Esophagus muscularis mucosa (tissue), 3 donors: ENCODE results near the gene CASP3.
"Not testable (repeated sequence)": the region's sequence is repeated elsewhere in the genome, so short reads cannot be mapped to it uniquely, and the experiment has no call there.

Experiments
- POLR2A ChIP-seq: fragments of 450-650 bp; IDR thresholded peaks from one replicate; pipeline ENCODE4 v1.6.1; 2017; ENCODE audit warnings: antibody characterized with exemption, moderate library complexity, mild to moderate bottlenecking, low read depth
- POLR2AphosphoS5 ChIP-seq, 2 donors: sonication (generic); formaldehyde crosslinking; IDR thresholded peaks; one replicate each; pipeline ENCODE4 v1.6.1; 2017; ENCODE audit warnings: antibody characterized with exemption in 2 of 2
- TF ChIP-seq, protein P1 (sequence below), 3 experiments: fragments of 200-600 bp in 2 of 3; fragments of 450-650 bp in 1 of 3; sonication (generic) in 2 of 3; IDR thresholded peaks; one replicate each; pipeline ENCODE4 v1.5.1; 2017 to 2019; ENCODE audit warnings: antibody characterized with exemption in 3 of 3, mild to moderate bottlenecking in 2 of 3, moderate library complexity in 1 of 3

DNA sequence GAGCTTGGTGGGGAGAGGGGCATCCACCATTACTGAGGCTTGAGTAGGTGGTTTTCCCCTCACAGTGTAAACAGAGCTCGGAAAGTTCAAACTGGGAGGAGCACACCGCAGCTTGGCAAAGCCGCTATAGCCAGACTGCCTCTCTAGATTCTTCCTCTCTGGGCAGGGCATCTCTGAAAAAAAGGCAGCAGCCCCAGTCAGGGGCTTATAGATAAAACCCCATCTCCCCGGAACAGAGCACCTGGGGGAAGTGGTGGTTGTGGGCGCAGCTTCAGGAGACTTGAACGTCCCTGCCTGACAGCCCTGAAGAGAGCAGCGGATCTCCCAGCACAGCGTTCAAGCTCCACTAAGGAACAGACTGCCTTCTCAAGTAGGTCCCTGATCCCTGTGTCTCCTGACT lies 48.3 kb downstream of the CASP3 start:
- TF ChIP-seq, protein P1, sequence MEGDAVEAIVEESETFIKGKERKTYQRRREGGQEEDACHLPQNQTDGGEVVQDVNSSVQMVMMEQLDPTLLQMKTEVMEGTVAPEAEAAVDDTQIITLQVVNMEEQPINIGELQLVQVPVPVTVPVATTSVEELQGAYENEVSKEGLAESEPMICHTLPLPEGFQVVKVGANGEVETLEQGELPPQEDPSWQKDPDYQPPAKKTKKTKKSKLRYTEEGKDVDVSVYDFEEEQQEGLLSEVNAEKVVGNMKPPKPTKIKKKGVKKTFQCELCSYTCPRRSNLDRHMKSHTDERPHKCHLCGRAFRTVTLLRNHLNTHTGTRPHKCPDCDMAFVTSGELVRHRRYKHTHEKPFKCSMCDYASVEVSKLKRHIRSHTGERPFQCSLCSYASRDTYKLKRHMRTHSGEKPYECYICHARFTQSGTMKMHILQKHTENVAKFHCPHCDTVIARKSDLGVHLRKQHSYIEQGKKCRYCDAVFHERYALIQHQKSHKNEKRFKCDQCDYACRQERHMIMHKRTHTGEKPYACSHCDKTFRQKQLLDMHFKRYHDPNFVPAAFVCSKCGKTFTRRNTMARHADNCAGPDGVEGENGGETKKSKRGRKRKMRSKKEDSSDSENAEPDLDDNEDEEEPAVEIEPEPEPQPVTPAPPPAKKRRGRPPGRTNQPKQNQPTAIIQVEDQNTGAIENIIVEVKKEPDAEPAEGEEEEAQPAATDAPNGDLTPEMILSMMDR (IDR thresholded peaks at IDR 0.05), result not testable (repeated sequence)
- TF ChIP-seq POLR2AphosphoS5 (IDR thresholded peaks at IDR 0.05); POLR2A: not testable (repeated sequence)
